Spleen (tissue), 11 donors: ENCODE data around the gene FAM193A. TPM values are rescaled to one million over a fixed set of nuclear protein-coding genes. Genes with fewer than 3 reads are reported as not detected.

Experiments
- DNase-seq: peaks from one replicate; pipeline ENCODE4 v3.0.0-alpha.2; 2020
- H3K27ac ChIP-seq, 8 donors: fragments of 200-600 bp; sonication (generic) in 7 of 8; 1 replicate in 4 of 8; 2 replicates in 4 of 8; pipeline versions ENCODE4 v1.5.0 to v1.8.0; 2016 to 2021; ENCODE audit warnings: inconsistent platforms in 4 of 8, mild to moderate bottlenecking in 4 of 8, moderate library complexity in 1 of 8
- H3K27me3 ChIP-seq, 7 donors: fragments of 200-600 bp; sonication (generic) in 6 of 7; replicated peaks in 1 of 7; 1 replicate in 4 of 7; 2 replicates in 3 of 7; pipeline versions ENCODE4 v1.5.0 to v1.8.0; 2016 to 2021; ENCODE audit warnings: inconsistent platforms in 3 of 7, mild to moderate bottlenecking in 1 of 7
- H3K36me3 ChIP-seq, 6 donors: fragments of 200-600 bp; sonication (generic) in 5 of 6; 1 replicate in 4 of 6; 2 replicates in 2 of 6; pipeline versions ENCODE4 v1.5.0 to v1.8.0; 2016 to 2021; ENCODE audit warnings: inconsistent platforms in 2 of 6
- H3K4me1 ChIP-seq, 6 donors: fragments of 200-600 bp; sonication (generic) in 5 of 6; 1 replicate in 3 of 6; 2 replicates in 3 of 6; pipeline versions ENCODE4 v1.5.0 to v1.8.0; 2016 to 2021; ENCODE audit warnings: inconsistent platforms in 3 of 6
- H3K4me3 ChIP-seq, 8 donors: fragments of 200-600 bp; sonication (generic) in 7 of 8; 1 replicate in 4 of 8; 2 replicates in 4 of 8; pipeline versions ENCODE4 v1.5.0 to v1.8.0; 2016 to 2021; ENCODE audit warnings: inconsistent platforms in 4 of 8, mild to moderate bottlenecking in 4 of 8, moderate library complexity in 2 of 8
- H3K9me3 ChIP-seq, 8 donors: fragments of 200-600 bp; sonication (generic) in 7 of 8; 1 replicate in 4 of 8; 2 replicates in 4 of 8; pipeline versions ENCODE4 v1.5.0 to v1.8.0; 2016 to 2021; ENCODE audit warnings: inconsistent platforms in 4 of 8
- CTCF ChIP-seq, 11 experiments: fragments of 200-600 bp in 7 of 11; fragments of 450-650 bp in 4 of 11; sonication (generic) in 4 of 11; IDR thresholded peaks in 8 of 11; conservative IDR thresholded peaks in 3 of 11; 1 replicate in 7 of 11; 2 replicates in 4 of 11; pipeline versions ENCODE4 v1.4.0 to v1.8.0; 2016 to 2021; ENCODE audit warnings: antibody characterized with exemption in 11 of 11, inconsistent platforms in 4 of 11, mild to moderate bottlenecking in 1 of 11
- POLR2A ChIP-seq, 3 donors: fragments of 450-650 bp; IDR thresholded peaks; one replicate each; pipeline ENCODE4 v1.5.1; 2017; ENCODE audit warnings: antibody characterized with exemption in 3 of 3, mild to moderate bottlenecking in 1 of 3
- POLR2AphosphoS5 ChIP-seq, 3 donors: sonication (generic); formaldehyde crosslinking; IDR thresholded peaks; one replicate each; pipeline ENCODE4 v1.5.1; 2017; ENCODE audit warnings: antibody characterized with exemption in 3 of 3
- WGBS, 5 donors: extraction: QIAGEN DNeasy Blood & Tissue Kit in 3 of 5; methylation state at CpG; one replicate each; pipeline versions ENCODE4 v1.1.5 to v1.1.7; 2013 to 2018; 5-methylcytosine and 5-hydroxymethylcytosine counted together
- intact Hi-C: fragments of 100-400 bp; cut with DNase I; formaldehyde crosslinking; loops from one replicate; pipeline ENCODE4 v1.15.0; 2023; ENCODE audit warnings: low total_unique reads
- polyA plus RNA-seq, 3 donors: library from polyadenylated mRNA; stranded (reverse); fragments of 200-250 nt; gene quantifications; one replicate each; pipeline ENCODE4 v1.2.1, GENCODE V29; 2013
- total RNA-seq, 7 donors: library from RNA; depleted of rRNA in 3 of 7; stranded (reverse); fragments of >200 nt in 3 of 7; fragmentation: NEBNext Ultra II Directional in 4 of 7; extraction: Animal tissue kit (Norgen Biotek cat#: 25700) in 4 of 7; gene quantifications; one replicate each; pipeline versions ENCODE4 v1.1.0 to v1.2.1, GENCODE V29; 2016 to 2021
- donor health status: healthy with polysubstance abuse.
- donor health status: DM: no; HTN: no; CAD: no; lungs with moderate emphysema.
- donor health status: DM: no; HTN: no; CAD: no.
- donor health status: Bipolar disorder and iron deficiency.
- donor health status: healthy.
- donor health status: DM: no; HTN: no; CAD: no.
- donor health status: DM: yes; HTN: yes; CAD: no.

Gene FAM193A
- total and polyA plus RNA-seq, 10 donors = 6.2 to 37.7 (median 31.6) TPM

- Histone ChIP-seq H3K36me3 (peaks cover 0 to 100% (median 77%) of the 10 kb centered on the region in 6 donors), H3K4me1 (peaks cover 2 to 60% (median 28%) of the 10 kb centered on the region in 6 donors), H3K27me3 (no peaks in the 10 kb centered on the region), H3K4me3 (no peak overlapping the region), H3K27ac (peak overlapping the region in 1 of 8 donors; percentile 45), H3K9me3 (no peaks in the 10 kb centered on the region)
- DNase-seq = no peak
- WGBS, 5 donors = 55 to 76% (median 67%) methylated on average over 7 of the region's 7 CpGs
- intact Hi-C loops = no loop called here
- TF ChIP-seq POLR2AphosphoS5 (IDR thresholded peaks at IDR 0.05) = no peak
- no peak for TF ChIP-seq CTCF (IDR thresholded peaks at IDR 0.05 in 8 of 11, conservative IDR thresholded peaks at IDR 0.05 in 3 of 11)
- TF ChIP-seq POLR2A (IDR thresholded peaks at IDR 0.05) = no peak
Observed at GRCh38 chr4:2691952-2692435, 155.5 kb downstream of the FAM193A start.

GRCh38 chr4:2694691-2695090 lies 158.2 kb downstream of the FAM193A start:
- peaks cover 0 to 100% (median 92%) of the 10 kb centered on the region in 6 donors for H3K36me3 ChIP-seq
- H3K4me1 ChIP-seq = peaks cover 2 to 62% (median 32%) of the 10 kb centered on the region in 6 donors
- 91 to 95% (median 94%) methylated on average over 16 of the region's 16 CpGs for WGBS, 5 donors
- no peak overlapping the region for H3K4me3 ChIP-seq
- no peaks in the 10 kb centered on the region for H3K27me3 ChIP-seq
- TF ChIP-seq CTCF (IDR thresholded peaks at IDR 0.05 in 8 of 11, conservative IDR thresholded peaks at IDR 0.05 in 3 of 11) (no peak), POLR2AphosphoS5 (IDR thresholded peaks at IDR 0.05) (peak in 1 of 3 donors; percentile 16), POLR2A (IDR thresholded peaks at IDR 0.05) (no peak)
- H3K27ac ChIP-seq = no peak overlapping the region
- H3K9me3 ChIP-seq = no peaks in the 10 kb centered on the region
- DNase-seq = no peak
- intact Hi-C loops = no loop called here

GRCh38 chr4:2695346-2696060 lies 159.1 kb downstream of the FAM193A start:
- H3K27ac ChIP-seq = peak overlapping the region in 3 of 8 donors; percentile 64 to 71 (median 65)
- TF ChIP-seq CTCF (IDR thresholded peaks at IDR 0.05 in 8 of 11, conservative IDR thresholded peaks at IDR 0.05 in 3 of 11) (no peak), POLR2A (IDR thresholded peaks at IDR 0.05) (no peak), POLR2AphosphoS5 (IDR thresholded peaks at IDR 0.05) (no peak)
- intact Hi-C loops = no loop called here
- no peak overlapping the region for H3K4me3 ChIP-seq
- H3K4me1 ChIP-seq = peaks cover 2 to 54% (median 25%) of the 10 kb centered on the region in 6 donors
- H3K36me3 ChIP-seq = peaks cover 0 to 100% (median 94%) of the 10 kb centered on the region in 6 donors
- H3K27me3 ChIP-seq = no peaks in the 10 kb centered on the region
- 79 to 88% (median 83%) methylated on average over 5 of the region's 5 CpGs for WGBS, 5 donors
- H3K9me3 ChIP-seq = no peaks in the 10 kb centered on the region
- DNase-seq = no peak

- TF ChIP-seq POLR2AphosphoS5 (IDR thresholded peaks at IDR 0.05) = peak; percentile 66 to 78 (median 76)
- no peak for TF ChIP-seq POLR2A (IDR thresholded peaks at IDR 0.05)
- peak in 1 of 11 experiments; percentile 18 for TF ChIP-seq CTCF (IDR thresholded peaks at IDR 0.05 in 8 of 11, conservative IDR thresholded peaks at IDR 0.05 in 3 of 11)
- 61 to 80% (median 70%) methylated on average over 14 of the region's 14 CpGs for WGBS, 5 donors
- intact Hi-C loops = no loop called here
- peaks cover 0 to 100% (median 94%) of the 10 kb centered on the region in 6 donors for H3K36me3 ChIP-seq
- no peaks in the 10 kb centered on the region for H3K9me3 ChIP-seq
- peak; percentile 90 for DNase-seq
- H3K4me1 ChIP-seq = peaks cover 2 to 45% (median 24%) of the 10 kb centered on the region in 6 donors
- peak overlapping the region in 1 of 8 donors; percentile 19 for H3K4me3 ChIP-seq
- H3K27ac ChIP-seq = peak overlapping the region in 5 of 8 donors; percentile 51 to 71 (median 64)
- no peaks in the 10 kb centered on the region for H3K27me3 ChIP-seq
Observed at GRCh38 chr4:2696423-2696822, 160.0 kb downstream of the FAM193A start.
